Measurements from ENCODE around the gene LRMDA.
"Not testable (repeated sequence)": the region's sequence is repeated elsewhere in the genome, so short reads cannot be mapped to it uniquely, and the experiment has no call there.

The LRMDA gene

DNA sequence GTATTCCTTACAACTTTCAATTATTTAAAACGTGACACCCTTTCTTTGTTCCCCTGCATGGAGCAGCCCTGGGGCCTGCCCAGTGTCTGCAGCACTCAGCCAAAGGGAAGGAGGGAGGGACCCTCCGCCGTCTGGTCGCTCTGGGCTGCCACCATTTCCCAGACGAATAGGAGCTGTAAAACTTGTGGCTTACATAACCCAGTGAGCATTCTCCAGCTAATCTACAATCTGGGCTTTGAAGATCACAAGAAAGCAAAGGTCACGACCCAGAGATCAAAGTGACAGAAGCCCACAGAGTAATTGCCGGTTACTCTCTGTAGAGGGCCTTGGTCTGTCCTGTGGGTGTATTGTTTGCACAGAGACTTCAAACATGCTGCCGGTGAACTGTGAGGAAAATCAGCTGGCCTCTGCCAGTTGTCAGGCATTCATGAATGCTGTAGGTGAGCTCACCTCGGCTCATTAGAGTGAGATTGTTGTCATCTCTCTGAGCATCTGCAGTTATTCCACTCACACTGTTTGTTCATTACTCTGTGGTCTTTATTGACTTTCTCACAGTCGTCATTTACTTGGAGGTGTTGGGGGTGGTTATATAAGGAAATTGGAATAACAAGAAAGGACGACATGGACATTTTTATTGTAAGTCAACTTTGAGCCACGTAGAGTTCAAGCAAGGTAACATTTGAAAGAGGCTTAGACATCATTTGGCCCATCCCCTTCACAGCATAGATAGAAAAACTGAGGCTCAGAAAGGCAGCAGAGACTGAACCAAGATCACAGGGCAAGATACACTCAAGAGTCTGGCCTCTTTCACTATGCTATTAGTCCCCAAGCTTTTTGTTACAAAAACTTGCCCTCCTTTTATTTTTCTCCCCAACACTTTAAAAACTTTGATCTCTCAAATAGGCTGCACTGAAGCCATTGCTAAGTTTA is 619.8 kb downstream of the LRMDA start:
- in situ Hi-C loops (cut with HindIII; ENCODE audit: low sequenced_read_pairs), result no loop called here

DNA sequence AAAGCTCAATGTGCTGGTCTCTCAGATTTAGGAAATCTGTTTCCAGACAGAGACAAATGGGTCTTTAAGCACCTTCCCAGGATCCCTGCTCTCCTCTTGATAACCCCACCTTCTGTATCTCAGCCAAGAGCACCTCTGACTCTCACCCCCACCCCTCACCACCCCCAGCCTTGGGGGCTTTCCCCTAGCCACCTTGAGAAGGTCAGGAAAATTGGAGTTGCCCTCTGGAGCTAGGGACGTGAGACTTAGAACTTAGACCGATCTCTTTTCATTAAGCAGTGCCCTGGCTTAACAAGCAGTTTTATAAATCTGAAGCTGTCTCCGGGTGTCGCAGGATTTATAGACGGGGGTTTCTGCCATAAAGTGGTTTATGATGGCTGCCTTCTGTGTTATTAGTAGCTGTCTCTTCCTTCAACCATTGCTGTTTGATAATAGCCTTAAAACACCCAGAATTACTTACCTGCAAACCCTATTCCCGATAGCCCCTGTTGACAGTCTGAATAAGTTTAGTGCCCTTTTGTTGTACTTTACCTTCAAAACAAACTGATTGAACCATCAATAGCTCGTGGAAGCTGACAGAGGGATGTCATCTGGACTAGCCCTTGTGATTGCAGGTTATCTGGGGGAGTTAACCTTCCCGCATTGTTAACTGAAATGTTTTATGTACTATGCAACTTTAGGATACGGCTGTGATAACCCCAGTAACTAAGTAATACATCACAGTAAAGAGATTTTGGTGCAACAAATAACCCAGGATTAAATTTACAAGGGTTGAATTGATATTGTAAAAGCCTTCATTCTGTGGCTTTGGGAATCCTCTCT is 621.5 kb downstream of the LRMDA start:
- in situ Hi-C loops (cut with HindIII; ENCODE audit: low sequenced_read_pairs), result no loop called here

DNA sequence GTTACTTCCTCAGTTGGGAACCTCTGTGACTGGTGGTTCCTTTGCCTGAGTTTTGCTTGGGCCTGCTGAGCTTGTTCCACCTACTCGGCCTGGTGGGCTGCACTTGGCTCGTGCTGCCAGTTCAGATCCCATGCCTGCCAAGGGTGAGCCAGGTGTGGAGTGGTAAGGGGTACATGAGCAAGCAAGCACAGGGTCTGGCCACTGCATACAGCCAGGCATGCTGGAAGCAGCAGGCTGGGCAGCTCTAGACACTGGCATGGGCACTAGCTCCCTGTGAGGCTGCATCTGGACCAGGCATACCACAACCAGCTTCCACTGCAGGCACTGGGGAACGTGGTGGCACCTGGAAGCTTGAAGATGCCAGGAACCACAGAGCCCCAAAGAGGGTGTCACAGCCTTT is 624.0 kb downstream of the LRMDA start:
- in situ Hi-C loops (cut with HindIII; ENCODE audit: low sequenced_read_pairs), result no loop called here

DNA sequence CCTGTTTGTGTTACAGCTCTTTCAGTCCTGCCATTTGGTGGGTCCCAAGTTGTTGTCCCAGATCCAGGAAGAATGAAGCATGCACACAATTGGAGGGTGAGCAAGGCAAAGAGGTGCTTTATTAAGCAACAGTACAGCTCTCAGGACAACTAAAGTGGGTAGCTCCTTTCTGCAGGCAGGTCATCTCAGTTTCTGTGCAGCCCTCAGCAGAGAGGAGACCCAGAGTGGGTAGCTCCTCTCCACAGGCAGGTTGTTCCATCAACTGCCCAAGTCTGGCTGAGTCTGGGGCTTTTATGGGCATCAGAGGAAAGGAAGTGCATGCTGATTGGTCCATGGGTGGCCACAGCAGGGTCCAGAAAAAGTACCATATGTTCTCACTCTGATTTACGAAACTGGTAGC is 624.5 kb downstream of the LRMDA start:
- in situ Hi-C loops (cut with HindIII; ENCODE audit: low sequenced_read_pairs), result no loop called here

DNA sequence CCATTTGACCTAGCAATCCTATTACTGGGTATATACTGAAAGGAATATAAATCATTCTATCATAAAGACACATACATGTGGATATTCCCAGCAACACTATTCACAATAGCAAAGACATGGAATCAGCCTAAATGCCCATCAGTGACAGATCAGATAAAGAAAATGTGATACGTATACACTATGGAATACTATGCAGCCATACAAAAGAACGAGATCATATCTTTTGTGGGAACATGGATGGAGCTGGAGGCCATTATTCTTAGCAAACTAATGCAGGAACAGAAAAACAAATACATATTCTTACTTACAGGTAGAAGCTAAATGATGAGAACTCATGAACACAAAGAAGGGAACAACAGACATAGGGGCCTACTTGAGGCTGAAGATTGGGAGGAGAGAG is 629.6 kb downstream of the LRMDA start:
- in situ Hi-C loops (cut with HindIII; ENCODE audit: low sequenced_read_pairs), result not testable (repeated sequence)

DNA sequence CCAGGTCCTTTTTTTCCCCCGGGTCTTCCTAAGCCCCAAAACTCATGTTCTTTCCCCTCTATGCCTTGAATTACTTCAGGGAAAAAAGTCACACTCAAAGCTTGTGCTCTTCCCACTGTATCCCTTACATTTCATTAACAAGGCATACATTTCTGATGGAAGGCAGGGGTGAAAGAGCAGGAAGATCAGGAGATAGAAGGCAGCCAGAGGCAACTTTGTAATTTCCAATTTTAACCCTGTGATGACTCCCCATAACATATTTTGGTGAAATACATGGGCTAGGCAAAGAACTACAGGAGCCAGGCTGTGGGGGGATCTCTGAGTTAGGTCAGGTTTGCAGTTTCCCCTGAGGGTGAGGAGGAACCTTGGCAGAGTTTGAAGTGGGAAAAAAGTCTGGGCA is 635.0 kb downstream of the LRMDA start:
- in situ Hi-C loops (cut with HindIII; ENCODE audit: low sequenced_read_pairs), result no loop called here

DNA sequence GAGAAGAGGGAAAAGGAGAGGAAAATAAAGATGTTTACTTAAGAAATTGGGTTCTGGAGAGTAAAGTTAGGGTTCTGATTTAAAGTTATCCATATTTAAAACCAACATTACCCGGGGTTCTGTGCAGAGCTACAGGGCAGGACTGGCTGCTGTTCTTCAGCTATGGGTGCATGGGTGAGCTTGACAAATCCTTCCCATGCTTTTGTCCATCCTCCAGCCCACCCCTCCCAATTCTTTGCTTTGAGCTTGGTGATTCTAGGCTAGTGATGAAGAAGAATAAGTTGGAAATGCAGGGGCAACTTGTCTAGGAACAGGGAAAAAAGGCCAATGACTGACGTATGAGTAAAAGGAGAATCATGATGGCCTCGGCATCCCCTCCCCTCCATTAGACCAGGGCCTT is 636.0 kb downstream of the LRMDA start:
- in situ Hi-C loops (cut with HindIII; ENCODE audit: low sequenced_read_pairs), result no loop called here

DNA sequence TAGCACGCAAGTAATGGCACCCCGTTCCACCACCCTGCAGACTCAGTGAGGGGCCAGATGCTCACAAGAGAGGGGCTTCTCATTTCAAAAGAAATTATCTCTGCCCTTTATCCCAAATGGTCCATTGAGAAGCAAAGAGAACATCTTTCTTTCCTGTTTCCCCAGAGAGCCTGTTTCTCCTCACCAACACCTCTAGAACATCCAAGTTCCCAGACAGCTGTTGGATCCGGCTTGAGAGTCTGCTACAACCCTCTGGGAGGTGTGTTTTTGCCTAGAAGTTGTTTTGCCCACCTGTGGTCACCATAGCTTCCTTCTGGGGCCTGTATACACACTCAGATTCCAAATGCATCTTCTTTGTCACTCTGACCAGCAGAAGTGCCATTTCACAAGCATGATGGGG is 637.4 kb downstream of the LRMDA start:
- in situ Hi-C loops (cut with HindIII; ENCODE audit: low sequenced_read_pairs), result no loop called here

DNA sequence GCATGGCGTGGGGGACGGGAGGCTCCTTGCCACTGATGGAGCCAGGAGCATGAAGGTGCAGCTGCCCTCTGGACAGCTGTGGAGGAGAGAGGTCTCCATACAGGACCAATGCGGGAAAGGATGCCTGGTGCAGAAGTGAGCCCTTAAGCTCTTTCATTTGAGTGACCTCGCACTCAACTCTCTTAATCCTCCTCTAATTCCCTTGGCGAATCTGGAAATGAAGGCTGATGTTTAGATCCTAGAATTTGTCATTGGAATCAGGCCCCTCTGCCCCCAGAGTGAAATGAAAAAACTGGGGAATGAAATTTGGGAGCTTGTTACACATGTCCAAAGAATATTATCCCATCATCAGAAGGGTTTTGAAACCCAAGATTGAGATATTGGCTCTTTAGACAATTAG is 639.5 kb downstream of the LRMDA start:
- in situ Hi-C loops (cut with HindIII; ENCODE audit: low sequenced_read_pairs), result no loop called here

DNA sequence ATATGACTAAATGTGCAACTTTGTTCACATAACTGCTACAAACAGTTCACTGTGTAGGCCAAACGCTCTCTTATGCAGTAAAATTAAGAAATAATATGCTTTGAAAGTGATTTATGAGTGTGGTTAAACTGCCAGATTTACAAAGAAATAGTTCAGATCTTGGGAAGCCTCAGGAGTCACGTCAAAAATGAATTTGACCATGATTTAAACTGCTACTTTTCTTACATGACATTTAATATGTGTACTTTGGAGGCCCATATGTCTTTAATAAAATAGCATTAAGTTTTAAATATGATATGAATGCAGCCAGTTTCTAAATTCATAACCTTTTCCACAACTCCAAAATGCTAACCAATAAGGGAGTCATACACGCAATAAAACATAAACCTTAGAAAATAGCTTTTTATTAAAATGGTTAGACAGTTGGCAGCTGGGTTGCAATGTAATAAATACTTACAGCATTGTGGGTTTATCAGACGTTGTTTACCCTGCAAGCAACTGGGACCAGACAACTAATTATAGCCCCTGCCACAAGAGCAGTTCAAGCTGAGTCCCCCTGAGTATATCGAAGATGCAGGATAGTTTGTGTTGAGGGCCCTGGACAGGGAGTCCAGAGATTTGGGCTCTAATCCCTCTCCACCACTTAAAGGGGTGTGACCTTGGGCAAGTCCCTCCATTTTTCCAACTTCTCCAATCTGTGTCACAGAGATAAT is 640.4 kb downstream of the LRMDA start:
- in situ Hi-C loops (cut with HindIII; ENCODE audit: low sequenced_read_pairs), result no loop called here

DNA sequence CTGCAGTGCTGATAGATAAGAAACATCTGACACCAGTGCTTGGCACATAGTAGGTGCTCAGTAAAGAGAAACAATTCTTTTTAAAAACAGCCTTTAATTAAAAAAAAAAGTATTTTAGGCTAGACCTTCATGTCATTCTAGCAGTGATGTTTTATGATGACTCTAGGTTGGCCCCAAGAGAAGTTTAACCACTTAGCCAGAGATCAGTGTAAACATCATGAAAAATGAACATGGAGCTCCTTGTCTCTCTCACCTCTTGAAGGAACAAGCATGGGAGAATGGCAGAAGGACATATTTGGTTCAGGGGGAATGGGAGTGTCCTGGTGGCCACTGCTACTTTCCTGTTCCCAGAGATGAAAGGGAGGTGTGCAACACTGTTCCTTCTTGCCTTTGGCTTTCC is 641.0 kb downstream of the LRMDA start:
- in situ Hi-C loops (cut with HindIII; ENCODE audit: low sequenced_read_pairs), result no loop called here

DNA sequence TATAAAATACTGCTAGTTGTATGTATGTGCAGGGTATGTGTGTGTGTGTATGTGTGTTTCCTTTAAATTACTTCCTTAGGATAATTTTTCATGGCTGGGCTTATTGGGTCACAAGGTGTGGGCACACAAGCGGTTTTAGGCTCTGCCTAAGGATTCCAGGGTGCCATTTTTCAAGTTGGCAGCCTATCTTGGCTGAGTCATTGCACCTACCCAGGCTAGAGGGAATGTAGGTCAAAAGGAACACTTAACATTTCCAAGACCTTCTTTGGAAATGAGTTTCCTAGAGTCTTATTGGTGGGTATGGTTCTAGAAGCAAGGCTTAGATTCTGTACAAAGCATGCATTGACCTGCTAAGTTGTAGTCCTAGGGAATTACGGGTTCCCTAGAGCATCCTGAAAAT is 642.1 kb downstream of the LRMDA start:
- in situ Hi-C loops (cut with HindIII; ENCODE audit: low sequenced_read_pairs), result no loop called here

DNA sequence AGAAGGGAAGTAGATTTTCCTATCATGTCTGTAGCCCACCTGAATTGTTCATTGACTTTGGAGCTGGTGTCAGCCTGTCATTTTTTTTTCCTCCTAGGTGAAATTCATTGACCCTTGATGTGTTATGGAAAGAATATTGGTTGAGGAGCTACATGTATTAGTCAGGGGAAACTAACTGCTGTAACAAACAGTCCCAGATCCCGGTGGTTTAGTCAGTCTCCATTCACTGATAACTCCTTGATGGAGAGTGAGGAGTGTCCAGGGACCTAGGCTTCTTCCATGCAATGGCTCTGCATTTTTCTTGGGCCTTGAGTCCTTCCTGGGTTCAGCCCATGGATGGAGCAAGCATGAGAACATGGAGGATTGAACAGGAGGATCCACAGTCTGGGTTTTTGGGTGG is 643.2 kb downstream of the LRMDA start:
- in situ Hi-C loops (cut with HindIII; ENCODE audit: low sequenced_read_pairs), result no loop called here

DNA sequence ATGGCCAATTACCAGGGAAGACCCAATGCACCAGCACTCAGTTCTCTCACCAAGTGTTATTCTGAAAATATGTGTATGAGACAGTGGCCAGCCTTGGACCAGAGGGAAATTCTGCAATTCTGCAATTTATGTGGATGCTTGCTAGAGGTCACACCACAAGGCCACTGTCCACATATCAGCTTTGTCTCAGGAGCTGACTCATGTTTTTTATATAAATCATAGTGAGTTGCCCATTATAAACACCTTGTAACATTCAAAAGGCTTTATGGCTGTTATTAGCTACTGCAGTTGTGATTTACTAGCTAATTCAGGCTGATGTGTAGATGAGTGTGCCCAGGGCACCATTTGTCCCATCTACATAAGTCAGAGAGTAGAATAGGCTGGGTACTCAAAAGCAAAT is 649.0 kb downstream of the LRMDA start:
- in situ Hi-C loops (cut with HindIII; ENCODE audit: low sequenced_read_pairs), result no loop called here

DNA sequence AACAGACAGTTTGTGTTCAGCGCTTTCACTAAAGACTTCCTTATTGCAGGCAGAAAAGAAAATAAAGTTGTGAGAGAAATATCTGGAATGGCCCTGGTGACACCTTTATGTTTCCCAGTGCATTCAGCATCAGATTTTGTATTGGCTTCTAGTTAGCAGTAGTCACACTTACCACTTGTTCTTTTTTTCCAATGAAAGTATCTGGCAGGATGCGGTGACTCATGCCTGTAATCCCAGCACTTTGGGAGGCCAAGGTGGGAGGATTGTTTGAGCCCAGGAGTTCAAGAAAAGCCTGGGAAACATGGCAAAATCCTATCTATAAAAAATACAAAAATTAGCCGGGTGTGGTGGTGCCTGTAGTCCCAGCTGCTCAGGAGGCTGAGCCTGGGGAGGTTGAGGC is 649.6 kb downstream of the LRMDA start:
- in situ Hi-C loops (cut with HindIII; ENCODE audit: low sequenced_read_pairs), result no loop called here

DNA sequence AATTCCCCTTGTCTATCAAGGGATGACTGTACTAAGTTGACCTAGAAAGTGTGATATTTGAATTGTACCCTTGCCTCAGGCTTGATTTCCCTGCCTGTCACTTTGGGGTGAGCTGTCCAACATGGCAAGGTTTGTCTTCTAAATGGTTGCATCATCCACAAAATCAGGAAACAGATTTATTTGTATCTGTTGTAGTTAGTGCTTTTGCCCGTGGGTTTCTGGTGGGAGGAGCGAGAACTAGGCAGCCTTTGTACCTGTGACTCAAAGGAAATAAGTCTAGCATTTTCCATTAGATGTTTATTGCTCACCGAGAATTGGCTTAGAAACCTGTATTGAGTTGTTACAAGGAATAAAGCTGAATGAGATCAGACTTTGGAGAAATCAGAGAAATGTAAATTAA is 650.8 kb downstream of the LRMDA start:
- in situ Hi-C loops (cut with HindIII; ENCODE audit: low sequenced_read_pairs), result no loop called here

DNA sequence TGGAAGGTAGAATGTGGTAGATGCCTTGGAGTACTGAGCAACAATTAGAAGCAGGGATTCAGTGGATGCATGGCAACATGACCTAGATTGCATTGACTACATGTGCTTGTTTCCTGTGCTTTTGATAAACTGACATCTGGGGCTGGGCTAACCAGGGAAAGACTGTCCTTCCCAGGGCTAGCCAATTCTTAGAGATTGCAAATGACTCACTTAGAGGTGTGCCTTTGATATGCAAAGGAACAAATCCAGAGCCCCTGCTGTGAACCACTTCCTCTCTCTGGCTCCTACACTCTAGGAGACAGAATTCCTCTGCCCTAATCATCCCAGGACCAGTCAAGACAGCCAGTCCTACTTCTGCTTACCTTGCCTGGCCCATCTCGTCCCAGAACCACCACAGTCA is 651.5 kb downstream of the LRMDA start:
- in situ Hi-C loops (cut with HindIII; ENCODE audit: low sequenced_read_pairs), result no loop called here

DNA sequence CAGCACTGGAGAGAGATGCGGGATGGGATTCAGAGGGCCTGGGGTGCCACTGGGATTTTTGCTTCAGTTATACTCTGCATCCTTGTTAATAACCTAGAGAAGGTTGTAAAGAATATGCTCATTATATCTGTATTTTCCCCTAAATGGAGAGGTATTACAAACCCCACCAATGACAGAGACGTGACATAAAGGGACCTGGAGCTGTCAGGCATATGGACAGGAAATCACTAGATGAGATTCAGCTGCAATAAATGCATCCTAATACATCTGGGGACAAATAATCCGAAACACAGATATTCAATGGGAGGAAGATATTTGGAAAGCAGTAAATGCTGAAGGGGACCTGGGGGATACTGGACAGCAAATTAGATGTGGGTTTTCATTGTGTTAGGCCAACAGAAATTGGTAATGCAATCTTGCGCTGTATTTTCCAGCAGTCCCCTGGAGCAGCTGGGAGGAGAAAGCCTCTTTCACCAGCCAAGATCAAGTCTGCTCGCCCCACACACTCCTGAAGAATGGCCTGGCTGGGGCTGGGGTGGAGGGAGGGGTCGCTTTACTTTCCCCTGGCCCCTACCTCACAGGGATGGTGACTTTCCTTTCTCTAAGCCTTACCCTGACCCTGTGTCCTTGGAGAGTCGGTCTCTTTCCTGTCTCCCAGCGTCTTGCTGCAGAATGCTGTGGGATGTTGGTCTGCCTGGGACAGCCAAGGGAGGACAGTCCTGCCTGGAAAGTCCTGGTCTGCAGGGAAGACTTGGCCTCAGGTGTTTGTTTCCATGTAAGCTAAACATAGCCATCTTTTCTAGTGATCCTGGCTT is 653.8 kb downstream of the LRMDA start:
- in situ Hi-C loops (cut with HindIII; ENCODE audit: low sequenced_read_pairs), result no loop called here

DNA sequence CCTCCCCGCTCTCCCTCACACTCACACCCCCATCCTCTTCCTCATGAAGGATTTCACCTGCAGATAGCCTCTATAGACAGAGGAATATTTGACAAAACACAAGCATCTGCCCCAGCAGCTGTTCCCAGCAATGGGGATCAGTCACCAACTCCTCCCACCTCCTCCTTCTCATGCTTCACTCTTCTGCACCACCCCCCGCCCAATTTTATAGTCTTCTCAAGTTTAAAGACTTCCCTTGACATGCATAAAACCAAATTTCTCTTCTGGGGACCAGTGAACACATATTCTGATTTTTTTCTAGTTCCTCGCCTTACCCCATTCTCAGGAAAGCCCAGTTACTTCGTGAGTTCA is 654.4 kb downstream of the LRMDA start:
- in situ Hi-C loops (cut with HindIII; ENCODE audit: low sequenced_read_pairs), result no loop called here

DNA sequence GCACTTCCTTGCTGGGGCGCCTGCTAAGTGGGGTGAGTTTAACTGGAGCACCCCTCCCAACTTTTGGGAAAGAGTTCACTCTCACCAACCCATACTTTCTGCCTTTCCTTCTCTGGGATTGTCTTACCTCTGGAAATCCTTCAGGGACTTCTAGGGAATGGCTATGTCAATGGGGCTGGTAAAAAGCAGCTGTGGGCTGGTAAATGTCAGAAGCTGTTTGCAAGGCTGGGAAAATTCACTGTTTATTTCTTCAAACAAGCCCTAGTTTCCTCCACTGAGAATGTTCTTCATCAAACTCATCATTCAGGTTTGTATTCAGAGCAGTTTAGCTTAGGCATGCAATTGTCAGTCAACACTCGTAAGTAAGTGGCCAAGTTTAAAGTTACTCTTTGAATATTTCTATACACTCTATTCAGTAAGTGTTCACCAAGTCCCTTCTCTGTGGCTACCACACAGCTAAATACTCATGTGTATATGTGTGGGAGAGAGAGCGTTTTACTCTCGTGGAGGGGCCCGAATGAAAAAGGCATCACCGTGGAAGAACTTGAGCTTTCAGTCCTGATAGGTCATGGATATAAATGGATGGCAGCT is 654.8 kb downstream of the LRMDA start:
- in situ Hi-C loops (cut with HindIII; ENCODE audit: low sequenced_read_pairs), result no loop called here
